Nucleus accumbens (tissue), 56 donors: ENCODE data around the gene CHAF1A.

ENCODE experiments used
- DNase-seq, 56 donors: peaks; one replicate each; lab custom pipeline; 2025; lab: John Stamatoyannopoulos, UW

Gene CHAF1A

DNA sequence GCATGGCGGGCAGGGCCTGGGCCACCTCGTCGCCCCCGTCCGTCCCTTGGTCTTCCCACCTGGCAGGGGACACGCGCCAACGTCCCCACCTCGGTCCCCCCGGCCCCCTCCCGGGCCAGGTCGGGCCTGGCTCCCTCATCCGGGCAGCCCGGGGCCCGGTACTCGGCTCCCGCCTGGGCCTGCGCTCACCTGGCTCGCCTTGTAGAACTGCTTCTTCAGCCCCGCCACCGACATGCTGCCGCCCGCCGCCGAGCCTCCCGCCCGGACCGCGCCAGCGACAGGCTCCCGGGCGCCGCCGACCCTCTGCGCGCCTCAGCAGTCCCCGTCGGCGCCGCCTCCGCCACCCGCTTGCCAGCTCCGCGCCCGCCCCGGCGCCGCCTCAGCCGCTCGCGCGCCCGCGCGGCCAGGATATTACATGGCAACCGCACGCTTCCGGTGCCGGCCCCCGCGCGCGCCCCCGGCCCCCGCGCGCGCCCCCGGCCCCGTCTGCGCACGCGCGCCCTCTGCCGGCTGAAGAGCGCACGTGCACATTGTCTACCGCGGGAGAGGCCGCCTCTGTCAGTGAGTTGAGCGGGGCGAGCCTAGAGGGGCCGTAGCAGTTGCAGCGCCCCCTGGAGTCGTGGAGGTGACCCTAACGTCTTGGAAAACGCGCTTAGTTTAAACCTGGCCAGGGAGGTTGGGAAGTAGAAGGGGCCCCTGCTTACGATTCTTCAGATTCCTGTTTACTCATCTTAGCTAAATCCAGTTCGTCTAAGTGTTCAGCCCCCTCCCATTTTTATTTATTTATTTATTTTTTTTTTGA, 2.1 kb upstream of the CHAF1A start, which contains the start of gene SH3GL1:
Gene SH3GL1 (minus strand): TSS at position 413 of the 802 bp plus-strand sequence. CDS start 179 bp downstream, at position 234.
- DNase-seq = peak in 55 of 56 donors; percentile 51 to 95 (median 85)

GRCh38 chr19:4401769-4402170, 670 bp upstream of the CHAF1A start:
- DNase-seq = no peak

- DNase-seq = no peak
Observed at GRCh38 chr19:4403005-4403761, 743 bp downstream of the CHAF1A start.

DNA sequence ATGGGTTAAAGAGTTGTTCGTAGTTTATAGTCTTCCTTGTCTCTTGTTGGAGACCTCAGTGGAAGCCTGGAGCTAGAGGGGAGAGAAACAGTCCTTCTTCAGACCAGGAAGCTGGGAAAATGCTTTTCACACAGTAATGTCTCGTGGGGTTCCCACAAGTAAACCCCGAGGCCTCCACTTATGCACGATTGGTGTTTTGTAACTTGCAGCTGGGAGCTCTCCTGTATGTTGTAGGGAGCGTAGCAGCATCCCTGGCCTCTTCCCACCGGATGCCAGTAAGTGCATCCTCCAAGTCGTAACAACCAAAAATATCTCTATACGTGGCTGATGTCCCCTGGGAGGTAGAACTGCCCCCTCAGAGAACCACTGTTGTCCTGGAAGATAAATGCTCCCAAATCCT, 3.5 kb downstream of the CHAF1A start:
- no peak for DNase-seq

GRCh38 chr19:4406626-4407025, 4.2 kb downstream of the CHAF1A start:
- no peak for DNase-seq

DNA sequence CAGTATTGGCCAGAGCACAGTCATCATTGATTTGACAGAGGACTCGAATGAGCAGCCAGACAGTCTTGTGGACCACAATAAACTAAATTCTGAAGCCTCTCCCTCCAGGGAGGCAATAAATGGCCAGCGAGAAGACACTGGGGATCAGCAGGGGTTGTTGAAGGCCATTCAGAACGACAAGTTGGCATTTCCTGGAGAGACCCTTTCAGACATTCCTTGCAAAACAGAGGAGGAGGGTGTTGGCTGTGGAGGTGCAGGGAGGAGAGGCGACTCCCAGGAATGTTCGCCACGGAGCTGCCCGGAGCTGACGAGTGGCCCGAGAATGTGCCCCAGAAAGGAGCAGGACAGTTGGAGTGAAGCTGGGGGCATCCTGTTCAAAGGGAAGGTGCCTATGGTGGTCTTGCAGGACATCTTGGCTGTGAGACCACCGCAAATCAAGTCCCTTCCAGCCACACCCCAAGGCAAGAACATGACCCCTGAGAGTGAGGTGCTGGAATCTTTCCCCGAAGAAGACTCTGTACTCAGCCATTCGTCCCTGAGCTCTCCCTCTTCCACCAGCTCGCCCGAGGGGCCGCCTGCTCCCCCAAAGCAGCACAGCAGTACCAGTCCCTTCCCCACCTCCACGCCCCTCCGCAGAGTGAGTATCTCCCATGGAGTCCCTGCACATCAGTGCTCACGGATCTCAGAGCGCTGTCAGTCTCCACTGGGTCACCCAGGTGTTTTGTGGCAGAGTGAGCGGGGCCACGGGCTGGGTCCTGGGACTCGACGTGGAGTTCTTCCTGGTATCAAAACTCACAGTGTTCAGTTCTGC, 6.9 kb downstream of the CHAF1A start:
- DNase-seq = no peak

GRCh38 chr19:4413588-4413987, 11.1 kb downstream of the CHAF1A start:
- DNase-seq = no peak

GRCh38 chr19:4414144-4414799, 11.8 kb downstream of the CHAF1A start:
- DNase-seq = no peak

DNA sequence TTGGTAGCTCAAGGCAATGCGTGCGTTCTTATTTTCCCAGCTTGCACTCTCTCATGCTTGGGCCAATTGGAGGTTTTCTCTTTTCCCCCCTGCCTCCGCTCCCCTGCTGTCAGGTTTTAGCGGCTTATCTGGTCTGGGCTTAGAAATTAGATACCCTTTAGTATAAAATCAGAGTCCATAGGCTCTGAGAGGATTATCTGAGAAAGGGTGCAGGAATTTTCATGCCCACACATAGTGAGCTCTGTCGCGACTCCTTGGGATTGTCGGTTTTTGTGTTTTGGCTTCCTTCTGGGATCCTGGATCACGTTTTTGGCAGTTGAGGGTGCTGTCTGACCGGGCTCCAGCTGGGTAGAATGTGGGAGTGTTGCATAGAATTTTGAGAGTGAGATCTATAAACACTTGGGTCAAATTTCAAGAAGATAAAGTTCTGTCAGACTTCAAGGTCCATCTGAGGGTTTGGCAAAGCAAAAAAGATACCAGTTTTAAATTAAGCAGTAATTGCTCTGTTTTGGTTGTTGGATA, 12.4 kb downstream of the CHAF1A start:
- no peak for DNase-seq

DNA sequence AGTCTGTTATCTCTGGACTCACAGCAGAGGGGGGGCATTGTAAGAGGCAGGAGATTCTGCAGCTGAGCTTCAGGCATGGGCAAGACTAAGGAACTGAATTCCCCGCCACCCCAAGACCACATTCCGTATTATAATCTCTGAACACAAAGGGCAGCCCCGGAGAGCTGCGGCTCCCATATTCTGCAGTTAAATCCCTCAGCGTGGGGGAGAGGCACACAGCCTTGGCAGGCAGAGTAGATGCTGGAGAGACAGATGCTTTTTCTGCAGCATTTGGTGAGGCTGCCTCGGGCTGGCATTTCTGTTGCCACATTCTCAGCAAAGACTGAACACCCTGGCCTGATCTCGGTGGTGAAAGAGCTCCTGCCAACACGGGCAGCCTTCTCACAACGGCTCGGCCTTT, 12.9 kb downstream of the CHAF1A start:
- no peak for DNase-seq

GRCh38 chr19:4416268-4416667, 13.8 kb downstream of the CHAF1A start:
- no peak for DNase-seq

DNA sequence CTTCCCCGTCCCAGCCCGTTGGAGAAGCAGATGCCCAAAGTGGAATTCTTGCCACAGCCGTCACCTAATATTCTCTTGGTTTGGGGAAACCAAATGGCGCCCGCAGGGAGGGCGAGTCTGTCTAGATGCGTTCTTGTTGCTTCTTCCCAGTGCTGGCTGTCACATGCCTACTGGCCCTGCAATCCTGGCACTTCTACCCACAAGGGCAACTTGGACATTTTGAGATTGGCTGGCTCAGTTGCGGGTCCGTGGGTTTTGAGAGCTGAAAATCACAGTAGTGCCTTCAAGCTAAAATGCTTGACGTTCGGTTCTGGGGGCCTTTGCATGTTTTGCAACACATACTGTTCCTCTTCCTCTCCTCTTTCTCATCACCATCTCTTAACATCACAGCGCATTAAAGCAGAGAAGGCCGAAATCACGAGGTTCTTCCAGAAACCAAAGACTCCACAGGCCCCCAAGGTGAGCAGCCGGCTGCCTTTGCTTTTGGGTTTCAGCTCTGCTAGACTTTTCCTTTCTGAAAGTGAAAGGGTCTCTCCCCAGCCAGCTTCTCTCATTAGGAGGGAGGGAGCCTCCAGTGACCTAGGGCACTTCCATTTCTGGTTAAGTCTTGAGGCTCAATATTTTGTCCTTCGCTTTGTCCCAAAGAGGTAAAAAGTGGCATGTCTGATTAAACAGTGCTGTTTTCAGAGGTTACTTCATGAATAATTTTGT, 21.1 kb downstream of the CHAF1A start:
- no peak for DNase-seq

DNA sequence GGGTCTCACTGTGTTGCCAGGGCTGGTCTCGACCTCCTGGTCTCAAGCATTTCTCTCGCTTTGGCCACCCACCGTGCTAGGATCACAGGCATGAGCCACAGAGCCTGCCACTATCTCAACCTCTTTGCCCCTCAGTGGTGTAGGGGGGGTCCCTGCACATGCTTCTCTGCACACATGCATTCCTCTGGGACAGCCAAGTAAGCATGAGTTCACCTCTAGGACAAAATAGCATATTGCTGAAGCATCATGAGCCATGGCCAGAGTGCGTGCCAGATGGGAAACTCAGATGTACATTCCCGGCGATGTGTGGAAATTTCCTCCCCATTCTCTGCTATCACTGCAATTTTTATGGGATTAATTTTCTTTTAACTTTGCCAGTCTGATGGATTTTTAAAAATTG, 23.1 kb downstream of the CHAF1A start:
- no peak for DNase-seq

DNA sequence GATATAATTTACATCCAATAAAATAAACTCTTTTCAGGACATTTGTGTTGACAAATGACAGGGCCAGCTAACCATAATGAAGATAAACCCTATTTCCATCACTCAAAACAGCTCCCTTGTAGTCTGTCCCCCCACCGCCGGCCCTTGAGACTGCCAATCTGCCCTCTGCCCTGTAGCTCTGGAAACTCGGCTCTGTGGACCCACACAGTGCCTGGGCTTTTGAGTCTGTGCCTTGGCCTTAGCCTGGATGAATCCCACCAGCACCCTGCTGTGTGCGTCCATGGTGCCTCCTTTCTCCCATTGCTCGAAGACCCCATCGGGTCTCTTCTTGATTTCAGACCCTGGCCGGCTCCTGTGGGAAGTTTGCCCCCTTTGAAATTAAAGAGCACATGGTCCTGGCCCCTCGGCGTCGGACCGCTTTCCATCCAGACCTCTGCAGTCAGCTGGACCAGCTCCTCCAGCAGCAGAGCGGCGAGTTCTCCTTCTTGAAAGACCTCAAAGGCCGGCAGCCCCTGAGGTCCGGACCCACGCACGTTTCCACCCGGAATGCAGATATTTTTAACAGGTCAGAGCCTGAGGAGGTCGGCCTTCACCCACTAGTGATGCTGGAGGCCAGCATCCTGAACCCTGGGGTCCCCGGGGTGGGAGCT, 26.0 kb downstream of the CHAF1A start:
- no peak for DNase-seq

- DNase-seq = no peak
Observed at GRCh38 chr19:4429256-4429655, 26.8 kb downstream of the CHAF1A start.

DNA sequence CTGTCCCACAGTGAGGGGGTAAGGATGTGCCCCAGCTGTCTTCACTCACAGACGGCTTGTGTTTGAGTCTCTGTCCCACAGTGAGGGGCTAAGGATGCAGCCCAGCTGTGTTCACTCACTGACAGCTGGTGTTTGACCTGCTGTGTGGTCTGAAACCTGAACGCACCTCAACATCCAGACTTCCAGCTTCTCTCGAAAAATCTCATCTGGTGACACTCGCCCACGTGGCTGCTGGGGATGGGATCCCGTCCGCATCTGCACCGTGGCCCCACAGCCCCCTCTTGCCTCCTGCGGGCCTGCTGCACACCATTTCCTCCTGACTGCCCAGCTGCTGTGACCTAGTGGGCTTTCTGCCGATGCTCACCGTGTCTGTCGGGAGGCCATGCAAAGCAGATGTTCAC, 27.3 kb downstream of the CHAF1A start:
- DNase-seq = no peak

DNA sequence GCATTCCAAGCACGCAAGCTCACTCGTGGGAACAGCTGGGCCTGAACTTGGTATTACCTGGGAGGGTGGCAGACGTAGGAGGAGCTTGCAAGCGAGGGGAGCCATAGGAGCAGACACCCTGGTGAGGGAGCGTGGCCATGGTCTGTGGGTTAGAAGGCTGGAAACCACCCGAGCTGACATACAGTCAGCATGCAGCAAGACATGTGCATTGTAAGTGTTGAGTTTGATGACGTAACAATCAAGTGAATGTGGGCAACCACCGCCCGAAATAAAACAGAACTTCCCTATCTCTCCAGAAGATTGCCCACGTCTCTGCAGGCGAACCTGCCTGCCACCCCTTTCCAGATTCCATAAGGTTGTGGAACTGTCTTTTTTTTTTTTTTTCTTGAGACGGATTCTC, 28.3 kb downstream of the CHAF1A start:
- DNase-seq = peak in 15 of 56 donors; percentile 5 to 48 (median 24)

- DNase-seq = no peak
Observed at GRCh38 chr19:4431296-4431695, 28.9 kb downstream of the CHAF1A start.
